HepG2 (cell line): ENCODE measurements around the gene TMEM151A. TPM values are rescaled to one million over a fixed set of nuclear protein-coding genes. Genes with fewer than 3 reads are reported as not detected.

Experiments used
- ARID4A ChIP-seq: sonication (generic); formaldehyde crosslinking; IDR thresholded peaks from 2 replicates; pipeline ENCODE4 v1.5.0; 2020; ENCODE audit warnings: mild to moderate bottlenecking, missing genetic modification reagents, borderline replicate concordance
- ATAD3A ChIP-seq: sonication (generic); formaldehyde crosslinking; IDR thresholded peaks from 2 replicates; pipeline ENCODE4 v1.4.0; 2020; ENCODE audit warnings: missing genetic modification reagents
- BRF2 ChIP-seq: sonication (generic); formaldehyde crosslinking; IDR thresholded peaks from 2 replicates; pipeline ENCODE4 v1.8.1; 2022; ENCODE audit warnings: mild to moderate bottlenecking, missing genetic modification reagents
- CREM ChIP-seq, 2 experiments: sonication (generic) in 1 of 2; formaldehyde crosslinking in 1 of 2; IDR thresholded peaks; 2 replicates each; pipeline versions ENCODE4 v1.4.0 to v1.6.1; 2016 to 2020; ENCODE audit warnings: antibody characterized with exemption in 1 of 2, mild to moderate bottlenecking in 1 of 2, missing genetic modification reagents in 1 of 2
- FIP1L1 ChIP-seq: fragments of 200-400 bp; formaldehyde crosslinking; IDR thresholded peaks from 2 replicates; pipeline ENCODE4 v1.6.1; 2018; ENCODE audit warnings: low read depth, mild to moderate bottlenecking, low read length, moderate library complexity, borderline replicate concordance; ENCODE audit not compliant: insufficient read depth
- GTF2F1 ChIP-seq: fragments of 150-350 bp; IDR thresholded peaks from 2 replicates; pipeline ENCODE4 v1.6.1; 2014; ENCODE audit warnings: low read length
- HNF4G ChIP-seq, 2 experiments: sonication (generic) in 1 of 2; formaldehyde crosslinking in 1 of 2; IDR thresholded peaks; 2 replicates each; pipeline versions ENCODE4 v1.4.0 to v1.6.1; 2011 to 2020; ENCODE audit warnings: borderline replicate concordance in 2 of 2, low read depth in 2 of 2, mild to moderate bottlenecking in 2 of 2, low read length in 1 of 2, missing genetic modification reagents in 1 of 2, moderate library complexity in 1 of 2
- KDM5B ChIP-seq: sonication (generic); formaldehyde crosslinking; IDR thresholded peaks from 2 replicates; pipeline ENCODE4 v1.4.0; 2020; ENCODE audit warnings: missing genetic modification reagents, mild to moderate bottlenecking, borderline replicate concordance
- NCOA2 ChIP-seq: sonication (generic); formaldehyde crosslinking; IDR thresholded peaks from 2 replicates; pipeline ENCODE4 v1.8.0; 2022; ENCODE audit warnings: inconsistent platforms
- NONO ChIP-seq, 2 experiments: fragments of 450-650 bp in 1 of 2; sonication (generic) in 1 of 2; formaldehyde crosslinking in 1 of 2; IDR thresholded peaks in 1 of 2; conservative IDR thresholded peaks in 1 of 2; 2 replicates each; pipeline versions ENCODE4 v1.6.1 to v1.8.0; 2017 to 2022; ENCODE audit warnings: mild to moderate bottlenecking in 1 of 2, missing genetic modification reagents in 1 of 2, moderate library complexity in 1 of 2
- PCBP2 ChIP-seq: fragments of 200-400 bp; formaldehyde crosslinking; optimal IDR thresholded peaks from 2 replicates; pipeline ENCODE3; 2018; ENCODE audit warnings: low read length, low read depth; ENCODE audit not compliant: poor library complexity, severe bottlenecking
- PRMT3 ChIP-seq: sonication (generic); formaldehyde crosslinking; IDR thresholded peaks from 2 replicates; pipeline ENCODE4 v1.8.1; 2022; ENCODE audit warnings: low read depth, mild to moderate bottlenecking, moderate library complexity, missing genetic modification reagents, borderline replicate concordance
- RBM22 ChIP-seq: fragments of 200-400 bp; formaldehyde crosslinking; optimal IDR thresholded peaks from 2 replicates; pipeline ENCODE3; 2017; ENCODE audit warnings: mild to moderate bottlenecking, low read length, moderate library complexity
- REXO4 ChIP-seq: sonication (generic); formaldehyde crosslinking; IDR thresholded peaks from 2 replicates; pipeline ENCODE4 v1.8.0; 2022; ENCODE audit warnings: missing genetic modification reagents, mild to moderate bottlenecking, borderline replicate concordance
- RNF2 ChIP-seq: fragments of 450-650 bp; conservative IDR thresholded peaks from 2 replicates; pipeline ENCODE4 v1.6.1; 2016; ENCODE audit warnings: low read depth
- XRCC5 ChIP-seq: fragments of 200-400 bp; formaldehyde crosslinking; optimal IDR thresholded peaks from 2 replicates; pipeline ENCODE3; 2017; ENCODE audit warnings: mild to moderate bottlenecking, low read length
- ZNF484 ChIP-seq: sonication (generic); formaldehyde crosslinking; IDR thresholded peaks from 2 replicates; pipeline ENCODE4 v1.5.1; 2020; ENCODE audit warnings: mild to moderate bottlenecking, low read depth, missing genetic modification reagents, borderline replicate concordance
- ZNF577 ChIP-seq: sonication (generic); formaldehyde crosslinking; IDR thresholded peaks from 2 replicates; pipeline ENCODE4 v1.4.0; 2020; ENCODE audit warnings: mild to moderate bottlenecking, low read depth, missing genetic modification reagents, borderline replicate concordance
- ZNF619 ChIP-seq: sonication (generic); formaldehyde crosslinking; IDR thresholded peaks from 2 replicates; pipeline ENCODE4 v1.4.0; 2020; ENCODE audit warnings: mild to moderate bottlenecking, missing genetic modification reagents
- polyA plus RNA-seq, 8 experiments: library from polyadenylated mRNA; depleted of rRNA in 3 of 8; stranded (reverse) in 7 of 8; unstranded in 1 of 8; fragments of >200 nt; fragmentation: Illumina TruSeq in 4 of 8; extraction: Trizol in 4 of 8; gene quantifications; 2 replicates each; pipeline versions ENCODE4 v1.2.1 to v1.2.3, GENCODE V29; 2011 to 2016; ENCODE audit warnings: low read depth in 4 of 8, missing spikeins in 1 of 8, mixed read lengths in 1 of 8; ENCODE audit not compliant: insufficient read depth in 1 of 8
- total RNA-seq, 5 experiments: library from RNA; depleted of rRNA; stranded (reverse); fragments of >200 nt; fragmentation: Illumina TruSeq; extraction: Trizol; gene quantifications; 2 replicates each; pipeline ENCODE4 v1.2.3, GENCODE V29; 2016; ENCODE audit warnings: low read depth in 1 of 5
- TF ChIP-seq, protein P1 (sequence below): sonication (generic); formaldehyde crosslinking; IDR thresholded peaks from 2 replicates; pipeline ENCODE4 v1.4.0; 2020; ENCODE audit warnings: missing genetic modification reagents

Gene TMEM151A
- total and polyA plus RNA-seq, 2 of the 13 experiments (the other 11 are each of a cell fraction or from before 2014, with no cell fraction given): 0.18 to 0.33 TPM

- TF ChIP-seq ARID4A (CRISPR knock-in tag) (peak; percentile 52; the same call in 1 of the 2 replicates), RNF2 (no peak), HNF4G (IDR thresholded peaks at IDR 0.05; ENCODE audit: borderline replicate concordance, low read depth, low read length) (peak; percentile 54; the same call in 1 of the 2 replicates), HNF4G (CRISPR knock-in tag; IDR thresholded peaks at IDR 0.05; ENCODE audit: borderline replicate concordance, low read depth) (no peak; the same call in 1 of the 2 replicates), ATAD3A (CRISPR knock-in tag) (no peak), ZNF619 (CRISPR knock-in tag) (no peak), ZNF484 (CRISPR knock-in tag) (no peak), REXO4 (CRISPR knock-in tag) (no peak), KDM5B (no peak), NCOA2 (CRISPR knock-in tag) (no peak), PRMT3 (no peak), GTF2F1 (no peak), FIP1L1 (no peak), CREM (IDR thresholded peaks at IDR 0.05) (no peak), CREM (CRISPR knock-in tag; IDR thresholded peaks at IDR 0.05) (no peak), PCBP2 (no peak), RBM22 (peak; percentile 49), NONO (IDR thresholded peaks at IDR 0.05) (no peak), NONO (CRISPR knock-in tag; conservative IDR thresholded peaks at IDR 0.05) (0 out of 2 replicates have a peak, but pooled peaks have one; percentile 19), ZNF577 (CRISPR knock-in tag) (no peak), BRF2 (CRISPR knock-in tag) (no peak), XRCC5 (no peak)
- TF ChIP-seq, protein P1, sequence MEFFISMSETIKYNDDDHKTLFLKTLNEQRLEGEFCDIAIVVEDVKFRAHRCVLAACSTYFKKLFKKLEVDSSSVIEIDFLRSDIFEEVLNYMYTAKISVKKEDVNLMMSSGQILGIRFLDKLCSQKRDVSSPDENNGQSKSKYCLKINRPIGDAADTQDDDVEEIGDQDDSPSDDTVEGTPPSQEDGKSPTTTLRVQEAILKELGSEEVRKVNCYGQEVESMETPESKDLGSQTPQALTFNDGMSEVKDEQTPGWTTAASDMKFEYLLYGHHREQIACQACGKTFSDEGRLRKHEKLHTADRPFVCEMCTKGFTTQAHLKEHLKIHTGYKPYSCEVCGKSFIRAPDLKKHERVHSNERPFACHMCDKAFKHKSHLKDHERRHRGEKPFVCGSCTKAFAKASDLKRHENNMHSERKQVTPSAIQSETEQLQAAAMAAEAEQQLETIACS (CRISPR knock-in tag): no peak
Measured at GRCh38 chr11:66277471-66278362, 14.0 kb upstream of the TMEM151A start, which contains the start of gene CNIH2 (continued).
